ENCODE measurements around the gene COLEC11. TPM values are rescaled to one million over a fixed set of nuclear protein-coding genes. Genes with fewer than 3 reads are reported as not detected.
A peak's percentile ranks its signal among the peaks of the same experiment; 100 is the strongest.

COLEC11 gene
- total and polyA plus RNA-seq, 2 of the 13 experiments (the other 11 are each of a cell fraction or from before 2014, with no cell fraction given): 1.5 to 3.0 TPM

- no peak for TF ChIP-seq ZNF660 (CRISPR knock-in tag; IDR thresholded peaks at IDR 0.05; ENCODE audit: borderline replicate concordance, low read depth)
- TF ChIP-seq, protein P1, sequence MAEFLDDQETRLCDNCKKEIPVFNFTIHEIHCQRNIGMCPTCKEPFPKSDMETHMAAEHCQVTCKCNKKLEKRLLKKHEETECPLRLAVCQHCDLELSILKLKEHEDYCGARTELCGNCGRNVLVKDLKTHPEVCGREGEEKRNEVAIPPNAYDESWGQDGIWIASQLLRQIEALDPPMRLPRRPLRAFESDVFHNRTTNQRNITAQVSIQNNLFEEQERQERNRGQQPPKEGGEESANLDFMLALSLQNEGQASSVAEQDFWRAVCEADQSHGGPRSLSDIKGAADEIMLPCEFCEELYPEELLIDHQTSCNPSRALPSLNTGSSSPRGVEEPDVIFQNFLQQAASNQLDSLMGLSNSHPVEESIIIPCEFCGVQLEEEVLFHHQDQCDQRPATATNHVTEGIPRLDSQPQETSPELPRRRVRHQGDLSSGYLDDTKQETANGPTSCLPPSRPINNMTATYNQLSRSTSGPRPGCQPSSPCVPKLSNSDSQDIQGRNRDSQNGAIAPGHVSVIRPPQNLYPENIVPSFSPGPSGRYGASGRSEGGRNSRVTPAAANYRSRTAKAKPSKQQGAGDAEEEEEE (CRISPR knock-in tag; IDR thresholded peaks at IDR 0.05; ENCODE audit: borderline replicate concordance): no peak
- 0 out of 2 replicates have a peak, but pooled peaks have one; percentile 40 for TF ChIP-seq KLF6 (CRISPR knock-in tag; IDR thresholded peaks at IDR 0.05)
- no peak for TF ChIP-seq PHB2 (IDR thresholded peaks at IDR 0.05; ENCODE audit: partially characterized antibody)
- TF ChIP-seq HMG20B (CRISPR knock-in tag; conservative IDR thresholded peaks at IDR 0.05): no peak
- 0 out of 2 replicates have a peak, but pooled peaks have one; percentile 38 for TF ChIP-seq ZNF510 (CRISPR knock-in tag; IDR thresholded peaks at IDR 0.05; ENCODE audit: low read depth)
- no peak for TF ChIP-seq HOXA7 (CRISPR knock-in tag; IDR thresholded peaks at IDR 0.05)
- no peak for TF ChIP-seq PCBP2 (optimal IDR thresholded peaks at IDR 0.05; ENCODE audit: low read depth, low read length, poor library complexity, severe bottlenecking)
- TF ChIP-seq GABPB1 (CRISPR knock-in tag; IDR thresholded peaks at IDR 0.05): peak; percentile 57; the same call in 1 of the 2 replicates
- TF ChIP-seq ZNF282 (IDR thresholded peaks at IDR 0.05; ENCODE audit: partially characterized antibody): no peak
- no peak for TF ChIP-seq ZNF10 (CRISPR knock-in tag; IDR thresholded peaks at IDR 0.05; ENCODE audit: borderline replicate concordance, low read depth)
- no peak for TF ChIP-seq CREB1 (IDR thresholded peaks at IDR 0.05)
- no peak for TF ChIP-seq CREB1 (CRISPR knock-in tag; IDR thresholded peaks at IDR 0.05)
- no peak for TF ChIP-seq ZNF572 (CRISPR knock-in tag; IDR thresholded peaks at IDR 0.05)
- TF ChIP-seq ZNF761 (CRISPR knock-in tag; conservative IDR thresholded peaks at IDR 0.05): 0 out of 2 replicates have a peak, but pooled peaks have one; percentile 30
- no peak for TF ChIP-seq SP2 (CRISPR knock-in tag; IDR thresholded peaks at IDR 0.05)
- no peak for TF ChIP-seq ATF7-NPFF (CRISPR knock-in tag; IDR thresholded peaks at IDR 0.05; ENCODE audit: low read depth)
- TF ChIP-seq ZBTB4 (CRISPR knock-in tag; IDR thresholded peaks at IDR 0.05; ENCODE audit: borderline replicate concordance): peak; percentile 65; the same call in 1 of the 2 replicates
- TF ChIP-seq AKAP8 (CRISPR knock-in tag; IDR thresholded peaks at IDR 0.05): no peak
- TF ChIP-seq ZNF18 (CRISPR knock-in tag; IDR thresholded peaks at IDR 0.05; ENCODE audit: insufficient replicate concordance): no peak
- TF ChIP-seq ZNF672 (CRISPR knock-in tag; IDR thresholded peaks at IDR 0.05): no peak
- TF ChIP-seq ZNF703 (CRISPR knock-in tag; IDR thresholded peaks at IDR 0.05; ENCODE audit: borderline replicate concordance): no peak
Measured at GRCh38 chr2:3604991-3605961, 10.4 kb downstream of the COLEC11 start (continued).
